Muscle layer of colon (tissue), 2 donors: Measurements from ENCODE around the gene BACH2.

Experiments used
- H3K27ac ChIP-seq: one replicate; pipeline ENCODE4 v1.7.0; 2013; ENCODE audit warnings: low read depth, mild to moderate bottlenecking, low read length, moderate library complexity
- H3K27me3 ChIP-seq, 2 donors: one replicate each; pipeline ENCODE4 v1.7.0; 2013; ENCODE audit warnings: low read length in 2 of 2, mild to moderate bottlenecking in 2 of 2; ENCODE audit not compliant: insufficient read depth in 2 of 2, control insufficient read depth in 1 of 2
- H3K36me3 ChIP-seq: one replicate; pipeline ENCODE4 v1.7.0; 2013; ENCODE audit warnings: mild to moderate bottlenecking, low read length; ENCODE audit not compliant: insufficient read depth
- H3K4me1 ChIP-seq: one replicate; pipeline ENCODE4 v1.7.0; 2013; ENCODE audit warnings: mild to moderate bottlenecking, low read length; ENCODE audit not compliant: insufficient read depth
- H3K4me3 ChIP-seq, 2 donors: one replicate each; pipeline ENCODE4 v1.7.0; 2013; ENCODE audit warnings: low read length in 2 of 2, low read depth in 1 of 2, mild to moderate bottlenecking in 1 of 2, moderate library complexity in 1 of 2
- H3K9ac ChIP-seq: one replicate; pipeline ENCODE4 v1.7.0; 2013; ENCODE audit warnings: low read length
- H3K9me3 ChIP-seq: one replicate; pipeline ENCODE4 v1.7.0; 2013; ENCODE audit warnings: mild to moderate bottlenecking, low read length
- donor health status: abdominal sarcoma.
- donor health status: Adenocarcinoma of cecum.

Gene BACH2

DNA sequence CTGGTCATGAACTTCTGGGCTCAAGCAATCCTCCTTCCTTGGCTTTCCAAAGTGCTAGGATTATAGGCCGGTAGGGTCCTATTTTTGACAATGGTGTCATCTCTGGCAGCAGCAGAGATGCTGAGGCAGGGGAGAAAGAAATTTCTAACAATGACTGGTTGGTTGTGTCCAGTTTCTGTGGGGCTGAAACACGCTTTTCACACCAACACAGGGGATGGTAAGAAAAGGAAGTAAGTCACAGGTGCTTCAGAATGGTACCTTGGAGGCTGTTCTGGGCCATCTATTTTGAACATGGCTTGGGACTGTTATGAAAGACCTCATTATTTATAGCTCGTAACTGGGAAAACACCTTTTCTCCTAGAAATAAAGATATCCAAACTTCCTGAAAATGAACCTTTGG, 329.7 kb downstream of the BACH2 start:
- H3K4me3 ChIP-seq, result no peak overlapping the region

DNA sequence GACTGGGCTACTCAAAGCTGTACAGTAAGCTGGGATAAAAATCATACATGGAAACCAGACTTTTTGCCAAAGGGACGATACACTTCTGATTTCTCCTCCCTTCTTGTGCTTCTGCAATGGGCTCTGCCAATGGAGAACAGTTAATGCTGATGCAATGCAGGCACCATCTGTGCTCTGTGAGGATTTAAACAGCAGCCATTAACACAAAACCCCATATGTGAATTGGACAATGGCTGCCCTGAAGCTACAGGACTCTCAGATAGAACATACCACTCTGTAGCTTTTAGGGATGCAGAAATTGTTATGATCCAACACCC, 330.5 kb downstream of the BACH2 start:
- no peak overlapping the region for H3K27ac ChIP-seq
- H3K9ac ChIP-seq, result no peak overlapping the region
- no peaks in the 10 kb centered on the region for H3K36me3 ChIP-seq
- no peaks in the 10 kb centered on the region for H3K27me3 ChIP-seq
- H3K4me1 ChIP-seq, result no peaks in the 10 kb centered on the region
- no peaks in the 10 kb centered on the region for H3K9me3 ChIP-seq
- no peak overlapping the region for H3K4me3 ChIP-seq

More for the DNA sequence above, 329.7 kb downstream of the BACH2 start:
- Histone ChIP-seq H3K27me3 (no peaks in the 10 kb centered on the region), H3K9me3 (no peaks in the 10 kb centered on the region), H3K9ac (no peak overlapping the region), H3K4me1 (no peaks in the 10 kb centered on the region), H3K27ac (no peak overlapping the region), H3K36me3 (no peaks in the 10 kb centered on the region)

DNA sequence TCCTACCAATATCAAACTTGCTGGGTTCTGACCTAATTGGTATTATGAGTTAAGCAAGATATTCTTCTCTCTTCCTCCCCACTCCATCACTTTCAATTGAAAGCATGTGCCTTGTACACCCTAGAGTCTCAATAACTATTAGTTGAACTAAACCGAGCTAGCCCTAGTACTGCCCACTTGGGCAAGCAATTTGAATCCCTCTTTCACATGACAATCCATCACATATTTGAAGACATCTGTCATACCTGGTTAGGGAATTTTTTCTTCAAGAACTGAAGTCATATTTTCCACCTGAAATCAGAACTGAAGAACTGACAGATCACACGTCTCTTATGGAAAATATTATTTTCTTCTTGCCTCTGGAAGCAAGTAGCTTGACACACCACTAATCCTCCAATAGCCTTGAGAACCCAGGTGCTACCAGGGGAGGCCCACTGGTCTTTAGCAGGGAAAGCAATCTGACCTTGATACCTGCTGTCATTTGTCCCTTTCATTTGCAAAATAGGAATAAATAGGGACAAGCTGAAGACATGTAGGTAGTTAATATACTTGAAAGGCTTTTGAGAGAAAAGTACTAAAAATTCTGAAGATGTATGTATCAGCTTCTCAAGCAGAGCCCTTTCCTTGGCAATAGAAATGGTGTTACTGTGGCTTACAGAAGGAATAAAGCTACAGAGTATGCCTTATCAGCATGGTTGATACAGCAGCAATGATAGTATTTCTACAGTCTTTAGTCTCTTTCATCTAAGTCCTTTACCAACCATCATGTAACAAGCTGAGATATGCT, 331.0 kb downstream of the BACH2 start:
- Histone ChIP-seq H3K9ac (no peak overlapping the region), H3K9me3 (no peaks in the 10 kb centered on the region), H3K27me3 (no peaks in the 10 kb centered on the region), H3K4me1 (no peaks in the 10 kb centered on the region), H3K36me3 (no peaks in the 10 kb centered on the region), H3K4me3 (no peak overlapping the region), H3K27ac (no peak overlapping the region)

DNA sequence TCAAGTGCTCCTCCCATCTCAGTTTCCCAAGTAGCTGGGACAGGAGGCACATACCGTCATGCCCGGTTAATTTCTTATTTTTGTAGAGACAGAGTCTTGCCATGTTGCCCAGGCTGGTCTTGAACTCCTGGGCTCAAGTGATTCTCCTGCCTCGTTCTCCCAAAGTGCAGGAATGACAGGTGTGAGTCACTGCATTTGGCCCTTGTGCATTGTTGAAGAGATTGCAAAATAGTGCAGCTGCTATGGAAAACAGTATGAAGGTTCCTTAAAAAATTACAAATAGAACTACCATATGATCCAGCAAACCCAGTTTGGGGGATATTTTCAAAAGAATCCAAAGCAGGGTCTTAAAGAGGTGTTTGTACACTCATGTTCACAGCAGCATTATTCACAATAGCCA, 333.3 kb downstream of the BACH2 start:
- no peaks in the 10 kb centered on the region for H3K4me1 ChIP-seq
- no peak overlapping the region for H3K4me3 ChIP-seq
- H3K27me3 ChIP-seq, result no peaks in the 10 kb centered on the region

DNA sequence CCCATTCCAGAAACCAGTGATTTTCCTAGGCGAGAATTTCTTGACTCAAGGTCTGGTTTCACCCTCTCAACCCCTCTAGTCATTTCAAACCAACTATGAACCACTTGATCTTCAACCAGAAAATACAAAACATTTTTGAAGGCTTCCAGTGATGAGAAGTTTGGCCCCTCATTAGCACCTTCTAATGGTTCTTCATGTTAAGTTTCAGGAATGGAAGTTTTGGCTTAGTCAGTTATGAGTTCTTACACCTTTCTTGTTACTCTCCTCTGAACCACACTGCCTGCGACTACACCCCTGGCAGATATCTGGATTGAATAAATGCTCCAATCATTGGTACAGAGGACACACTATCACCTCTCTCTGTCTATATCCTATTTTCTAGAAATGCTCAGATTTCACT, 335.2 kb downstream of the BACH2 start:
- H3K4me3 ChIP-seq, result no peak overlapping the region

More for the DNA sequence above, 333.3 kb downstream of the BACH2 start:
- Histone ChIP-seq H3K9me3 (no peaks in the 10 kb centered on the region), H3K27ac (no peak overlapping the region), H3K36me3 (no peaks in the 10 kb centered on the region), H3K9ac (no peak overlapping the region)

DNA sequence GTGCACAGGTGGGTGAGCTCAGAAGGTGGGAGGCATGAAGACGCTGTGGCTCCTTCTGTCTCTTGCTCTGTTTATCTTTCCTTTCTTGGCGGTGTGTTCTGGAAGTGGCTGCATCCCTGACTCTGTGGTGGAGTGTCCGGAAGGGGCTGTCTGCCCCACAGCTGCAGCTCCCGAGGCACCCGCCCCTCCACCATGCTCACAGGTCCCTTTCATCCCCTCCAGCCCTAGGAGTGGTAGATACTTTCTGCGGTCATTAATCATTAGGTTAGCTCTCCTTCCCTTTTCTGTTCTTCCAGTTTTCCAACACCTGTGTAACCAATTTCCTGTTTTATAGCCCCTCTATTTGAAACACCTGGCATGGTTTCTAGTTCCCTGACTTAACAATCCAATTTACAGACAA, 336.8 kb downstream of the BACH2 start:
- H3K27ac ChIP-seq, result no peak overlapping the region
- H3K4me1 ChIP-seq, result no peaks in the 10 kb centered on the region
- H3K27me3 ChIP-seq, result no peaks in the 10 kb centered on the region
- H3K4me3 ChIP-seq, result no peak overlapping the region
- H3K9me3 ChIP-seq, result no peaks in the 10 kb centered on the region
- no peak overlapping the region for H3K9ac ChIP-seq
- H3K36me3 ChIP-seq, result no peaks in the 10 kb centered on the region

More for the DNA sequence above, 335.2 kb downstream of the BACH2 start:
- H3K36me3 ChIP-seq, result no peaks in the 10 kb centered on the region
- no peaks in the 10 kb centered on the region for H3K9me3 ChIP-seq
- H3K27me3 ChIP-seq, result no peaks in the 10 kb centered on the region
- H3K4me1 ChIP-seq, result no peaks in the 10 kb centered on the region
- no peak overlapping the region for H3K27ac ChIP-seq
- H3K9ac ChIP-seq, result no peak overlapping the region

DNA sequence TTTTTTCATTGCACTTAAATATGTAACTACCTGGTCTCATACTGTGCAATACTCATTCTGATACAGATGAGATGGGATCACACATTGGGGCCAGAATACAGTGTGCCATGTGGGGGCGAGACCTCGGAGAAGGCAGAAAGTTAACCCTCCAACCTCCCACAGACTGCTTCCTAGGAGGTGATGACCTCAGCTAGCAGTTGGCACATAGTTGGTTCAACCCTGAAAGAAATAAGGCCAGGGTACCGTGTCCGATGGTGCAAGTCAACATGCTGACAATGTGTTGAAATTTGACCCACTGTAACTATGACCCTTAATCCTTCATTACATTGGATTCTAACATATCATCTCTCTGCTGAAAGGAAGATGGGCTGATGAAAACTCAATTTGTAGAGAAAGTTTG, 340.5 kb downstream of the BACH2 start:
- Histone ChIP-seq H3K36me3 (no peaks in the 10 kb centered on the region), H3K4me3 (no peak overlapping the region), H3K9me3 (no peaks in the 10 kb centered on the region), H3K27me3 (no peaks in the 10 kb centered on the region), H3K4me1 (no peaks in the 10 kb centered on the region), H3K27ac (no peak overlapping the region), H3K9ac (no peak overlapping the region)

DNA sequence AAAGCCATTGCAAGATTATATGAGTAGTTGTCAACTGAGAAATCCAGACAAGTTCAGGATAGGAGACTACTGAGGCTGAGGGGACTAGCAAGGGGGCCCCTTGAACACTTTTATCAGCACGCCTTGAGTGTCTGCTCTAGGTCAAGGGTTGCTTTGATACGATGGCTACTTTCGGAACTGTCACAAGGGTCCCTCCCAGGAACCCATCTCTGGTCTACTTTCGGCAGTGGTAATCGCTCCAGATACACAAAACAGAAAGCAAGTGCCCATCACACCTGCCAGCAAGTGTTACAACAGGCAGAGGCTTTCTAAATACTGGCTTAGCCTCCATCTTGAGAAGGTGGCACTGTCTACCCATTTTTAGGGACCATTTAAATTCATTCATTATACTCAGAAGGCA, 341.3 kb downstream of the BACH2 start:
- Histone ChIP-seq H3K4me1 (no peaks in the 10 kb centered on the region), H3K36me3 (no peaks in the 10 kb centered on the region), H3K9me3 (no peaks in the 10 kb centered on the region), H3K9ac (no peak overlapping the region), H3K27ac (no peak overlapping the region), H3K27me3 (no peaks in the 10 kb centered on the region), H3K4me3 (no peak overlapping the region)

DNA sequence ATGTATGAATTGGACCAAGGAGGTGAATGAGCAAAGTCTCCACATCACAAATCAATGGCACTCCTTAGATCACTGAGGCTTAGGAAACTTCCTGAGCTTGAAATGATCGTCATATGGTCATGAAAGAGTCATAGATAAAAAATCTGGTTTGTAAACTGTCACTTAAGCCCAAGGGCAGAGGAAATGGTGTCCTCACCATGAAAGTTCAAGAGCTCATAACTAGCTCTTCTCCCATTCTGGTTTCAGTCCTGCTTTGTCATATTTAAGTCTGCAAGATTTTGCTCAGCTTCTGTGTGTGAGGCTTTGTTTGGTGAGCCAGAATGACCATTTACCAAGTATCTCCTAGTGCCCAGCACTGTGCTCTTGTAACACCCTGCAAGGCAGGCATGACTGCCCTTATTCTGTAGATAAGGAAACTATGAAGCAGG, 341.9 kb downstream of the BACH2 start:
- Histone ChIP-seq H3K27ac (no peak overlapping the region), H3K9ac (no peak overlapping the region), H3K36me3 (no peaks in the 10 kb centered on the region), H3K4me1 (no peaks in the 10 kb centered on the region), H3K9me3 (no peaks in the 10 kb centered on the region), H3K4me3 (no peak overlapping the region), H3K27me3 (no peaks in the 10 kb centered on the region)

DNA sequence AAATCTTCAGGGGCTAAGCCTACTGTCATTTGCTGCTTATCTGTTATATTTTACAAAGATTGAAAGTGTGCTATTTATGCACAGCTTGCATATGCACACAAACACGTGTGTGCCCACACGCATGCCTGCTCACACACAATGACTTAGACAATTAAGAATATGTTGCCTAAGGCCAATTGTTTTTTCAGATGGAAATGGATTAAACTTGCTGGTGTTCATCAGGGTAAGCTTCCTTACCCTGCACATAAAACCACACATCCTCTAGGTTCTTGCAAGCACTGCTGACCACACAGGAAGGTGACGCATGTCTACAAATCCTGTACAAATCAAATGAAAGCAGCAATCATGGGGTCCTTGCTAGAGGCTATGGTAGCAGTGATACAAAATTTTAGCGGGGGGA, 344.0 kb downstream of the BACH2 start:
- Histone ChIP-seq H3K9ac (no peak overlapping the region), H3K36me3 (no peaks in the 10 kb centered on the region), H3K27me3 (no peaks in the 10 kb centered on the region), H3K9me3 (no peaks in the 10 kb centered on the region), H3K4me1 (no peaks in the 10 kb centered on the region), H3K27ac (no peak overlapping the region), H3K4me3 (no peak overlapping the region)

DNA sequence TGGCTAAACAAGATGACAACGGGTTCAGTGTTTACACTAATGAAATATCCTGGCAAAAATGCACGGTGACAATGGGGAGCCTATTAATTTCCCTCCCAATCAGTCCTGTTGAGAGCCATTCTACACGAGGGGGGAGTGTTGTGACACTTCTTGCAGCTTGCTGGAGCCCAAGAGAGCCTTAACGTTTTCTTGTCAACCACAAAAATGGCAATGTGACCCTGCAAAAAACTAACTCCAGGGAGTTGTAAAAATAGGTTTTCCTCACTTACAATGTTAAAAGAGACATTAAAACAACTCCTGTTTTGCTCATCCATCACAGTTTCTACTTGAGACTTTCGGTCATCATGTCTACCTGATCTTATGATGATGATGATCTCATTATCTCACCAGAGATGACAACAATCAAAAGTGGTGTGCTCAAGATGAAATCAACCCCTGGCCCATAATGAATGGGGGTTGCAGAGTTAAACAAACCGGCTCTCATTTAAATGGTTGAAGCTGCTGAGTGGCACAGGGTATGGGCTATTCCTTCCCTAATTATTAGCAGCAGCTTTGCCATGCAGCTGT, 344.5 kb downstream of the BACH2 start:
- no peak overlapping the region for H3K4me3 ChIP-seq
- H3K4me1 ChIP-seq, result no peaks in the 10 kb centered on the region
- no peak overlapping the region for H3K27ac ChIP-seq
- no peak overlapping the region for H3K9ac ChIP-seq
- H3K36me3 ChIP-seq, result no peaks in the 10 kb centered on the region
- H3K27me3 ChIP-seq, result no peaks in the 10 kb centered on the region
- H3K9me3 ChIP-seq, result no peaks in the 10 kb centered on the region

DNA sequence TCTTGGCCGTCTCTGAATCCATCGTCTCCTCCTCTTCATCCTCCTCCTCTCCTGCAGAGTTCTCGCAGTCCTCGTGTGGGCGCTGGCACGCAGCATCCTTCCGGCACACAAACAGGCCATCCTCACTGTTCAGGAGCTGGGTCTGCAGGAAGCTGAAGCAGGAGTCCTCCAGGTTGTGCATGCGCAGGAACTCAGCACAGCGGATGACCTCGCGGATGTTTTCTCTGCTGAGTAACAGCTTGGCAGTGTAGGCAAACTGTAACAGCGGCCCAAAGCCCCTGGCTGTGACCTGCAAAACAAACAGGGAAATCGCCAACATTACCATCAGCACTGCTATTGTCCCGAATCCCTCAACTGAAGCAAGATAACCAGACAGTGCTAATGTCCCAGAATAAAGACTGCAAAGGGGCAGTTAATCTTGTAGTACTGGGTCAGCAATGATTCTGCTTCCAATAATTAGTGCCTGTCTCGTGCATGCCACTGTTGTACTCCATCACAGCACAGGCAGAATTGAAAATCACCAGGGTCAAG, 345.0 kb downstream of the BACH2 start:
- no peak overlapping the region for H3K9ac ChIP-seq
- no peak overlapping the region for H3K4me3 ChIP-seq
- no peak overlapping the region for H3K27ac ChIP-seq
- H3K27me3 ChIP-seq, result no peaks in the 10 kb centered on the region
- no peaks in the 10 kb centered on the region for H3K9me3 ChIP-seq
- H3K4me1 ChIP-seq, result no peaks in the 10 kb centered on the region
- H3K36me3 ChIP-seq, result no peaks in the 10 kb centered on the region
